H1 (cell line): ENCODE data around the gene RBM42. TPM values are rescaled to one million over a fixed set of nuclear protein-coding genes. Genes with fewer than 3 reads are reported as not detected.

Source experiments
- CTCF ChIA-PET: fragments of 300-600 bp; sonication (Branson Sonifier 250); formaldehyde crosslinking; loops from one replicate; lab custom pipeline; 2021; ENCODE audit not compliant: partially characterized antibody; lab: Charles Lee
- POLR2A ChIA-PET: fragments of 300-600 bp; sonication (Branson Sonifier 250); formaldehyde crosslinking; loops from one replicate; lab custom pipeline; 2021; ENCODE audit warnings: inconsistent platforms; ENCODE audit not compliant: partially characterized antibody; lab: Charles Lee
- DNase-seq, 2 experiments: peaks; one replicate each; pipeline versions ENCODE4 v3.0.0 to v3.0.0-alpha.2; 2010 to 2022; ENCODE audit warnings: low spot score in 2 of 2, low read depth in 1 of 2, mixed read lengths in 1 of 2
- FAIRE-seq: peaks from 2 replicates; lab custom pipeline; 2011; peaks lifted over from hg19 to GRCh38; lab: Jason Lieb, UNC
- H2AFZ ChIP-seq: 2 replicates; pipeline ENCODE4 v1.8.1; 2012; ENCODE audit warnings: low read length, inconsistent platforms
- H2AK5ac ChIP-seq: 2 replicates; pipeline ENCODE4 v1.6.1; 2013; ENCODE audit warnings: low read depth, low read length
- H2BK120ac ChIP-seq: replicated peaks from 2 replicates; pipeline ENCODE3; 2013; ENCODE audit warnings: low read depth, low read length, inconsistent platforms
- H2BK12ac ChIP-seq: 2 replicates; pipeline ENCODE4 v1.6.1; 2013; ENCODE audit warnings: low read depth, low read length
- H2BK15ac ChIP-seq: 2 replicates; pipeline ENCODE4 v1.6.1; 2013; ENCODE audit warnings: low read length
- H2BK20ac ChIP-seq: 2 replicates; pipeline ENCODE4 v1.6.1; 2013; ENCODE audit warnings: low read length
- H2BK5ac ChIP-seq: 2 replicates; pipeline ENCODE4 v1.6.1; 2013; ENCODE audit warnings: low read depth, low read length
- H3K14ac ChIP-seq: 2 replicates; pipeline ENCODE4 v1.6.1; 2013; ENCODE audit warnings: inconsistent platforms; ENCODE audit not compliant: insufficient read length
- H3K18ac ChIP-seq: 2 replicates; pipeline ENCODE4 v1.6.1; 2013; ENCODE audit warnings: low read length; ENCODE audit errors: extremely low read depth
- H3K23ac ChIP-seq: 2 replicates; pipeline ENCODE4 v1.6.1; 2013; ENCODE audit warnings: inconsistent platforms; ENCODE audit not compliant: insufficient read length
- H3K23me2 ChIP-seq: 2 replicates; pipeline ENCODE4 v1.6.1; 2013; ENCODE audit warnings: low read depth, low read length
- H3K27ac ChIP-seq: 2 replicates; pipeline ENCODE4 v1.6.1; 2011; ENCODE audit warnings: low read depth, low read length, inconsistent platforms
- H3K27me3 ChIP-seq, 4 experiments: replicated peaks in 1 of 4; 1 replicate in 1 of 4; 2 replicates in 3 of 4; pipeline versions ENCODE4 v1.6.1 to v1.8.1; 2011 to 2013; ENCODE audit warnings: low read length in 3 of 4, mild to moderate bottlenecking in 3 of 4, inconsistent platforms in 2 of 4, mixed read lengths in 2 of 4, moderate library complexity in 1 of 4; ENCODE audit not compliant: control insufficient read depth in 3 of 4, insufficient read depth in 3 of 4; ENCODE audit errors: extremely low read depth in 1 of 4
- H3K36me3 ChIP-seq, 4 experiments: 2 replicates each; pipeline versions ENCODE4 v1.6.1 to v1.8.1; 2011 to 2013; ENCODE audit warnings: mild to moderate bottlenecking in 4 of 4, low read length in 3 of 4, moderate library complexity in 2 of 4, control low read depth in 1 of 4, inconsistent platforms in 1 of 4; ENCODE audit not compliant: insufficient read depth in 4 of 4, control insufficient read depth in 2 of 4
- H3K4ac ChIP-seq: replicated peaks from 2 replicates; pipeline ENCODE3; 2013; ENCODE audit warnings: low read length, low read depth, mixed read lengths, inconsistent platforms; ENCODE audit not compliant: insufficient read length
- H3K4me1 ChIP-seq, 4 experiments: replicated peaks in 1 of 4; 1 replicate in 1 of 4; 2 replicates in 3 of 4; pipeline versions ENCODE4 v1.6.1 to v1.8.1; 2011 to 2013; ENCODE audit warnings: low read length in 3 of 4, inconsistent platforms in 2 of 4, mixed read lengths in 1 of 4; ENCODE audit not compliant: insufficient read depth in 4 of 4, control insufficient read depth in 3 of 4
- H3K4me2 ChIP-seq, 2 experiments: 2 replicates each; pipeline versions ENCODE4 v1.6.1 to v1.8.1; 2011 to 2013; ENCODE audit warnings: low read depth in 2 of 2, low read length in 2 of 2, control low read depth in 1 of 2, inconsistent platforms in 1 of 2, mild to moderate bottlenecking in 1 of 2; ENCODE audit not compliant: insufficient read depth in 1 of 2
- H3K4me3 ChIP-seq, 4 experiments: fragments of 200-600, 300-600 bp in 1 of 4; sonication (generic), shearing (Covaris generic), sonication (Bioruptor Twin) in 1 of 4; 2 replicates each; pipeline versions ENCODE4 v1.5.1 to v1.8.1; 2011 to 2016; ENCODE audit warnings: low read length in 4 of 4, low read depth in 3 of 4, control low read depth in 2 of 4, inconsistent platforms in 2 of 4, mild to moderate bottlenecking in 2 of 4, mixed read lengths in 1 of 4, moderate library complexity in 1 of 4; ENCODE audit not compliant: insufficient read depth in 2 of 4; ENCODE audit errors: extremely low read depth in 1 of 4
- H3K56ac ChIP-seq: replicated peaks from 2 replicates; pipeline ENCODE3; 2013; ENCODE audit warnings: low read depth, mild to moderate bottlenecking, mixed read lengths, low read length, inconsistent platforms; ENCODE audit not compliant: insufficient read length
- H3K79me1 ChIP-seq: 2 replicates; pipeline ENCODE4 v1.6.1; 2013; ENCODE audit warnings: low read depth, low read length, control low read depth
- H3K79me2 ChIP-seq, 2 experiments: 2 replicates each; pipeline versions ENCODE4 v1.6.1 to v1.8.1; 2012 to 2013; ENCODE audit warnings: low read length in 2 of 2, mild to moderate bottlenecking in 2 of 2, inconsistent platforms in 1 of 2; ENCODE audit not compliant: insufficient read depth in 2 of 2, control insufficient read depth in 1 of 2
- H3K9ac ChIP-seq, 4 experiments: replicated peaks in 1 of 4; 1 replicate in 1 of 4; 2 replicates in 3 of 4; pipeline versions ENCODE4 v1.6.1 to v1.8.1; 2011 to 2013; ENCODE audit warnings: low read depth in 3 of 4, low read length in 3 of 4, control low read depth in 2 of 4, mild to moderate bottlenecking in 2 of 4, moderate library complexity in 2 of 4, inconsistent platforms in 1 of 4; ENCODE audit errors: extremely low read depth in 1 of 4
- H3K9me3 ChIP-seq, 2 experiments: 2 replicates each; pipeline versions ENCODE4 v1.6.1 to v1.8.1; 2012 to 2013; ENCODE audit warnings: mild to moderate bottlenecking in 2 of 2, moderate library complexity in 2 of 2, control low read depth in 1 of 2, inconsistent platforms in 1 of 2, low read depth in 1 of 2, low read length in 1 of 2, mixed read lengths in 1 of 2; ENCODE audit not compliant: insufficient read depth in 2 of 2
- H4K20me1 ChIP-seq, 2 experiments: replicated peaks in 1 of 2; 2 replicates each; pipeline versions ENCODE3 to v1.8.1; 2011 to 2013; ENCODE audit warnings: inconsistent platforms in 2 of 2, low read length in 2 of 2, mild to moderate bottlenecking in 1 of 2; ENCODE audit not compliant: insufficient read depth in 2 of 2, control insufficient read depth in 1 of 2
- H4K5ac ChIP-seq: 2 replicates; pipeline ENCODE4 v1.6.1; 2013; ENCODE audit warnings: low read length, low read depth, mixed read lengths, inconsistent platforms; ENCODE audit not compliant: insufficient read length
- H4K8ac ChIP-seq: 2 replicates; pipeline ENCODE4 v1.8.0; 2013; ENCODE audit warnings: mild to moderate bottlenecking, moderate library complexity, low read length, inconsistent platforms; ENCODE audit not compliant: insufficient read depth; ENCODE audit errors: extremely low read depth
- H4K91ac ChIP-seq: replicated peaks from 2 replicates; pipeline ENCODE3; 2013; ENCODE audit warnings: low read length, mixed read lengths, inconsistent platforms; ENCODE audit not compliant: insufficient read length
- CREB1 ChIP-seq: IDR thresholded peaks from 2 replicates; pipeline ENCODE4 v1.6.1; 2012; ENCODE audit warnings: inconsistent platforms
- HDAC2 ChIP-seq, 2 experiments: fragments of 300-600 bp in 1 of 2; sonication (generic) in 1 of 2; IDR thresholded peaks; 2 replicates each; pipeline ENCODE4 v1.6.1; 2011 to 2012; ENCODE audit warnings: low read depth in 2 of 2, low read length in 2 of 2, mild to moderate bottlenecking in 2 of 2, moderate library complexity in 2 of 2, borderline replicate concordance in 1 of 2, inconsistent platforms in 1 of 2
- KDM5A ChIP-seq: fragments of 200-600 bp; IDR thresholded peaks from 2 replicates; pipeline ENCODE4 v1.7.1; 2012; ENCODE audit warnings: mild to moderate bottlenecking, low read length, inconsistent platforms, mixed read lengths
- RAD21 ChIP-seq, 2 experiments: IDR thresholded peaks in 1 of 2; conservative IDR thresholded peaks in 1 of 2; 2 replicates each; pipeline ENCODE4 v1.6.1; 2011; ENCODE audit warnings: low read depth in 2 of 2, low read length in 2 of 2, improper control_type of control experiment in 1 of 2, inconsistent platforms in 1 of 2, mild to moderate bottlenecking in 1 of 2, moderate library complexity in 1 of 2
- SP1 ChIP-seq: IDR thresholded peaks from 2 replicates; pipeline ENCODE4 v1.6.1; 2011; ENCODE audit warnings: low read depth, low read length
- TAF7 ChIP-seq: optimal IDR thresholded peaks from 2 replicates; pipeline ENCODE3; 2011; ENCODE audit warnings: low read depth, mild to moderate bottlenecking, inconsistent platforms, low read length, moderate library complexity, borderline replicate concordance
- WGBS, 2 experiments: shearing (Covaris generic) in 1 of 2; methylation state at CpG; one replicate each; pipeline versions ENCODE4 v1.1.6 to v1.1.7; 2013 to 2015; ENCODE audit warnings: low lambda C conversion rate in 2 of 2, mixed read lengths in 2 of 2, inconsistent platforms in 1 of 2, low coverage in 1 of 2, missing lambda C conversion rate in 1 of 2; ENCODE audit not compliant: insufficient replicate concordance in 2 of 2, insufficient coverage in 1 of 2, insufficient read length in 1 of 2; ENCODE audit errors: extremely low coverage in 1 of 2, missing lambda C conversion rate in 1 of 2; 5-methylcytosine and 5-hydroxymethylcytosine counted together
- polyA plus RNA-seq, 7 experiments: library from polyadenylated mRNA; depleted of rRNA in 3 of 7; stranded (reverse) in 5 of 7; unstranded in 2 of 7; fragments of >200 nt in 5 of 7; fragments of 200-250 nt in 2 of 7; gene quantifications; 1 replicate in 5 of 7; 2 replicates in 1 of 7; 4 replicates in 1 of 7; pipeline versions ENCODE4 v1.2.1 to v1.2.3, GENCODE V29; 2011 to 2013; ENCODE audit warnings: missing spikeins in 2 of 7, mixed read lengths in 2 of 7
- total RNA-seq: library from RNA; stranded (reverse); fragmentation: NEBNext Ultra II Directional; extraction: Animal tissue kit (Norgen Biotek cat#: 25700); gene quantifications from 2 replicates; pipeline ENCODE4 v1.2.1, GENCODE V29; 2021

Gene RBM42
- total and polyA plus RNA-seq, 2 of the 8 experiments (the other 6 are each of a cell fraction or from before 2014, with no cell fraction given), result 59.8 to 80.8 TPM

GRCh38 chr19:35663981-35664380 is 35.1 kb downstream of the RBM42 start:
- Histone ChIP-seq H3K27ac (no peak overlapping the region), H2BK12ac (no peak overlapping the region), H2BK15ac (no peak overlapping the region), H3K14ac (no peak overlapping the region), H2BK120ac (no peak overlapping the region), H3K36me3 (peaks cover 0 to 4% (median 1%) of the 10 kb centered on the region in 4 experiments; a peak in 1 of 8 replicates), H3K56ac (no peak overlapping the region), H4K20me1 (no peaks in the 10 kb centered on the region)
- POLR2A ChIA-PET, result interaction anchor here (0.8 to 1.5 kb wide), 2 partner anchors 16 to 40 kb away, joined by 3 read pairs; partner anchors contain the start of gene COX6B1
- TF ChIP-seq HDAC2 (IDR thresholded peaks at IDR 0.05; ENCODE audit: borderline replicate concordance in 1 of 2, low read depth in 2 of 2, low read length in 2 of 2) (no peak), RAD21 (IDR thresholded peaks at IDR 0.05 in 1 of 2, conservative IDR thresholded peaks at IDR 0.05 in 1 of 2; ENCODE audit: low read depth in 2 of 2, low read length in 2 of 2) (no peak), TAF7 (no peak), KDM5A (no peak), CREB1 (no peak), SP1 (no peak)
- TF ChIP-seq, all 59 proteins: peak for 0
- no peak overlapping the region for H3K4me3 ChIP-seq
- DNase-seq (no peak), FAIRE-seq (no peak)
- no peaks in the 10 kb centered on the region for H3K79me2 ChIP-seq
- no peak overlapping the region for H4K91ac ChIP-seq
- no peak overlapping the region for H3K4ac ChIP-seq
- H2AFZ ChIP-seq, result no peak overlapping the region
- no peak overlapping the region for H3K4me2 ChIP-seq
- H4K5ac ChIP-seq, result no peak overlapping the region
- H3K23me2 ChIP-seq, result no peaks in the 10 kb centered on the region
- no peak overlapping the region for H2BK20ac ChIP-seq
- CTCF ChIA-PET, result interaction anchor here (0.9 to 1.3 kb wide), 3 partner anchors 10 to 107 kb away, joined by 3 read pairs; no protein-coding TSS in a partner anchor
- H3K9me3 ChIP-seq, result no peaks in the 10 kb centered on the region
- H3K18ac ChIP-seq, result no peak overlapping the region
- H3K9ac ChIP-seq, result no peak overlapping the region
- no peak overlapping the region for H2AK5ac ChIP-seq
- no peaks in the 10 kb centered on the region; the same call in 1 of the 2 replicates for H3K79me1 ChIP-seq
- H3K23ac ChIP-seq, result no peak overlapping the region
- no peak overlapping the region for H2BK5ac ChIP-seq
- H3K27me3 ChIP-seq, result no peaks in the 10 kb centered on the region
- H3K4me1 ChIP-seq, result no peaks in the 10 kb centered on the region
- H4K8ac ChIP-seq, result no peak overlapping the region
- 89% methylated on average over 3 of the region's 3 CpGs; no CpG with 5 or more reads in 1 of the 2 experiments for WGBS, 2 experiments
